Left lung (tissue), 10 donors: ENCODE data around the gene ZFAND5. TPM values are rescaled to one million over a fixed set of nuclear protein-coding genes. Genes with fewer than 3 reads are reported as not detected.

Source experiments
- ATAC-seq: fragments of 200-7000 bp; cut with Tn5 transposase; one replicate; pipeline ENCODE4 v1.9.1; 2020; ENCODE audit warnings: moderate library complexity
- DNase-seq, 4 donors: peaks; one replicate each; pipeline ENCODE4 v3.0.0-alpha.2; 2013 to 2020
- H3K27ac ChIP-seq, 2 donors: fragments of 200-600 bp; sonication (generic) in 1 of 2; one replicate each; pipeline versions ENCODE4 v1.5.0 to v1.8.0; 2020 to 2021
- H3K27me3 ChIP-seq, 2 donors: fragments of 200-600 bp; sonication (generic) in 1 of 2; one replicate each; pipeline versions ENCODE4 v1.5.0 to v1.8.0; 2020 to 2021
- H3K36me3 ChIP-seq, 2 donors: fragments of 200-600 bp; sonication (generic) in 1 of 2; one replicate each; pipeline versions ENCODE4 v1.5.0 to v1.8.0; 2020 to 2021
- H3K4me1 ChIP-seq, 2 donors: fragments of 200-600 bp; one replicate each; pipeline ENCODE4 v1.8.0; 2021
- H3K4me3 ChIP-seq, 2 donors: fragments of 200-600 bp; sonication (generic) in 1 of 2; one replicate each; pipeline versions ENCODE4 v1.5.0 to v1.8.0; 2020 to 2021; ENCODE audit warnings: mild to moderate bottlenecking in 1 of 2
- H3K9me3 ChIP-seq, 2 donors: fragments of 200-600 bp; sonication (generic) in 1 of 2; one replicate each; pipeline versions ENCODE4 v1.5.0 to v1.8.0; 2020 to 2021
- intact Hi-C, 2 donors: fragments of 100-400 bp; cut with DNase I; formaldehyde crosslinking; loops; one replicate each; pipeline versions ENCODE4 v1.11.2 to v1.14.2; 2022
- polyA plus RNA-seq, 6 donors: library from polyadenylated mRNA; unstranded; fragments of 120-200 nt; gene quantifications; one replicate each; pipeline ENCODE4 v1.2.1, GENCODE V29; 2013; ENCODE audit not compliant: insufficient read length in 6 of 6
- total RNA-seq, 2 donors: library from RNA; stranded (reverse); fragmentation: NEBNext Ultra II Directional; extraction: Animal tissue kit (Norgen Biotek cat#: 25700); gene quantifications; one replicate each; pipeline ENCODE4 v1.2.1, GENCODE V29; 2021
- TF ChIP-seq, protein P1 (sequence below), 2 donors: fragments of 200-600 bp; sonication (generic) in 1 of 2; IDR thresholded peaks; one replicate each; pipeline versions ENCODE4 v1.5.0 to v1.8.0; 2021; ENCODE audit warnings: antibody characterized with exemption in 2 of 2
- donor health status: DM: no; HTN: yes; CAD: no.
- donor health status: DM: no; HTN: no; CAD: no.

The ZFAND5 gene
- total and polyA plus RNA-seq, 8 donors = 149 to 215 (median 182) TPM

GRCh38 chr9:72363908-72364678, 915 bp downstream of the ZFAND5 start:
- H3K36me3 ChIP-seq = peaks cover 0 to 20% of the 10 kb centered on the region in 2 donors
- DNase-seq = peak; percentile 46 to 90 (median 60)
- peak; percentile 11 for ATAC-seq
- H3K4me3 ChIP-seq = peak overlapping the region; percentile 66 to 85
- H3K27me3 ChIP-seq = no peaks in the 10 kb centered on the region
- peaks cover 22 to 53% of the 10 kb centered on the region in 2 donors for H3K4me1 ChIP-seq
- H3K9me3 ChIP-seq = no peaks in the 10 kb centered on the region
- TF ChIP-seq, protein P1, sequence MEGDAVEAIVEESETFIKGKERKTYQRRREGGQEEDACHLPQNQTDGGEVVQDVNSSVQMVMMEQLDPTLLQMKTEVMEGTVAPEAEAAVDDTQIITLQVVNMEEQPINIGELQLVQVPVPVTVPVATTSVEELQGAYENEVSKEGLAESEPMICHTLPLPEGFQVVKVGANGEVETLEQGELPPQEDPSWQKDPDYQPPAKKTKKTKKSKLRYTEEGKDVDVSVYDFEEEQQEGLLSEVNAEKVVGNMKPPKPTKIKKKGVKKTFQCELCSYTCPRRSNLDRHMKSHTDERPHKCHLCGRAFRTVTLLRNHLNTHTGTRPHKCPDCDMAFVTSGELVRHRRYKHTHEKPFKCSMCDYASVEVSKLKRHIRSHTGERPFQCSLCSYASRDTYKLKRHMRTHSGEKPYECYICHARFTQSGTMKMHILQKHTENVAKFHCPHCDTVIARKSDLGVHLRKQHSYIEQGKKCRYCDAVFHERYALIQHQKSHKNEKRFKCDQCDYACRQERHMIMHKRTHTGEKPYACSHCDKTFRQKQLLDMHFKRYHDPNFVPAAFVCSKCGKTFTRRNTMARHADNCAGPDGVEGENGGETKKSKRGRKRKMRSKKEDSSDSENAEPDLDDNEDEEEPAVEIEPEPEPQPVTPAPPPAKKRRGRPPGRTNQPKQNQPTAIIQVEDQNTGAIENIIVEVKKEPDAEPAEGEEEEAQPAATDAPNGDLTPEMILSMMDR (IDR thresholded peaks at IDR 0.05) = no peak
- intact Hi-C loops = no loop called here
- H3K27ac ChIP-seq = peak overlapping the region; percentile 100

DNA sequence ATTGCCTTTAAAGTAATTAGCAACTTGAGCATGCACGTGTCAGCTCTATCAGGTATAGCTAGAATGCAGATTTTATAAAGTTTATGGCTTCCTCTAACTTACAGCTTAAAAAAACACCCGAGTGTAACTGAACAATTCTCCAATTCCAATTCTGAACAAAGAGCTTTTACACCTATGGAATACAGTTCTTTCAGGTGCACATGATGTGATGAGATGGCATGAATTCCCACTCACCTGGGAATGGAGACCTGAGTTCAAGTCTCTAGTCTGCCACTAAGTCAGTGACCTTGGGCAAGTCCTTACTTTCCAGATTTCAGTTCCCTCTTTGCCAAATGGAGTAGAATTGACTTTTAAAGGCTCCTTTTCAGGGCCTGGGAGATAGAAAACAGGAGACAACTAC, 1.8 kb downstream of the ZFAND5 start:
- TF ChIP-seq, protein P1 (IDR thresholded peaks at IDR 0.05) = no peak
- DNase-seq (no peak), ATAC-seq (no peak)
- Histone ChIP-seq H3K27me3 (no peaks in the 10 kb centered on the region), H3K9me3 (no peaks in the 10 kb centered on the region), H3K4me1 (peaks cover 22 to 62% of the 10 kb centered on the region in 2 donors), H3K36me3 (peaks cover 0 to 29% of the 10 kb centered on the region in 2 donors), H3K4me3 (peak overlapping the region; percentile 66 to 85), H3K27ac (peak overlapping the region; percentile 100)
- intact Hi-C loops = no loop called here

DNA sequence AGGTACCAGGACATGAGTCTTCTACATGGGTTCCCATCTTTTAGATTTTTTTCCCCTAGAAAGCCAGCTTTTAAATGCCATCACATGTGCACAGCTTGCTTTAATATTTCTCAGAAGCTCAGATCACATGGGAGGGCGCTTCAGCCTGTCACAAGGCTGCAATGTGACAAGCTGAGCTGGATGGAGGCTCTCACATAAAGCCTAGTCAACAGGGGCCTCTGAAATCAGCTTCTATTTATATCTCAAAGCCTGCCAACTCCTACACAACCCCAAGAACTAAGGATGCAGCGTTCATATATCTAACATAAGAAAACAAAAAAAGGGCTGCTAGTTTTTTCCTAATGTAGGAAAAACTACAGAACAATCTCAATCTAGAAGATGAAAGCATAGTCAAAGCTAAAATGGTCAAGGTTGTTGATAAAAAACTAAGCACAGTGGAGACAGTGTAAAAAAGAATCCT, 2.3 kb downstream of the ZFAND5 start:
- peaks cover 0 to 34% of the 10 kb centered on the region in 2 donors for H3K36me3 ChIP-seq
- TF ChIP-seq, protein P1 (IDR thresholded peaks at IDR 0.05) = no peak
- peak overlapping the region; percentile 100 for H3K27ac ChIP-seq
- peak overlapping the region; percentile 66 to 85 for H3K4me3 ChIP-seq
- ATAC-seq (peak; percentile 31), DNase-seq (peak in 3 of 4 donors; percentile 71 to 90 (median 85))
- no peaks in the 10 kb centered on the region for H3K9me3 ChIP-seq
- H3K4me1 ChIP-seq = peaks cover 27 to 67% of the 10 kb centered on the region in 2 donors
- no peaks in the 10 kb centered on the region for H3K27me3 ChIP-seq
- intact Hi-C loops = no loop called here

DNA sequence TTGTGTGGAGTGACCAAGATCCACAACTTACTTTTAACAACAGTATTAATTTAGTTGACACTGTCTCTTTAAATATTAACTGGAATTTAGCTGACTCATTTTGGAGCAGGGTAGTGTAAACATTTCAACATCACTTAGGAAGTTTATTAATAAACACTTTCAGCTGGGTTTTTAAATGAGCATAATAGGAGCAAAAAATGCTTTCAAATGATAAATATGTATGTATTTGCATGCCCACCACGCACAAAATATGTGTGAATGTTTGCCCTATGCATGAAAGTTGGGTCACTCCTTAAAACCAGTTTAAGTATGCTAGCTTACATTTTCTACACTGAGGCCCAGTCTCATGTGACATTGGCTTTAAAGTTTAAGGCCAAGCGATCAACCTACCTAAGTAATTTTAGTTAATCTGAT, 2.9 kb downstream of the ZFAND5 start:
- Histone ChIP-seq H3K36me3 (peaks cover 0 to 37% of the 10 kb centered on the region in 2 donors), H3K4me1 (peaks cover 32 to 73% of the 10 kb centered on the region in 2 donors), H3K27me3 (no peaks in the 10 kb centered on the region), H3K4me3 (peak overlapping the region; percentile 66 to 85), H3K9me3 (no peaks in the 10 kb centered on the region), H3K27ac (peak overlapping the region; percentile 100)
- TF ChIP-seq, protein P1 (IDR thresholded peaks at IDR 0.05) = no peak
- DNase-seq = no peak
- intact Hi-C loops = no loop called here
- no peak for ATAC-seq

GRCh38 chr9:72361217-72361616, 3.8 kb downstream of the ZFAND5 start:
- Histone ChIP-seq H3K9me3 (no peaks in the 10 kb centered on the region), H3K36me3 (peaks cover 0 to 45% of the 10 kb centered on the region in 2 donors), H3K4me3 (peak overlapping the region in 1 of 2 donors; percentile 85), H3K27ac (peak overlapping the region; percentile 100), H3K27me3 (no peaks in the 10 kb centered on the region), H3K4me1 (peaks cover 41 to 77% of the 10 kb centered on the region in 2 donors)
- TF ChIP-seq, protein P1 (IDR thresholded peaks at IDR 0.05) = no peak
- DNase-seq (no peak), ATAC-seq (no peak)
- intact Hi-C loops = no loop called here
